Measurements from ENCODE around the gene HOXB6. TPM values are rescaled to one million over a fixed set of nuclear protein-coding genes. Genes with fewer than 3 reads are reported as not detected.

HOXB6 gene
- total RNA-seq, 4 donors from 2014 or later, result 0.66 to 5.1 (median 2.9) TPM

- no peak for DNase-seq (ENCODE audit: low spot score in 2 of 2)
- Histone ChIP-seq H3K4me1 (peaks cover 0 to 39% (median 12%) of the 10 kb centered on the region in 4 donors), H3K27ac (peak overlapping the region; percentile 20 to 80 (median 65)), H3K27me3 (peaks cover 4 to 96% of the 10 kb centered on the region in 2 donors), H3K9me3 (no peaks in the 10 kb centered on the region), H3K36me3 (no peaks in the 10 kb centered on the region), H3K4me3 (no peak overlapping the region)
- WGBS, 2 donors, result 50 to 51% methylated on average over 7 of the region's 7 CpGs
- TF ChIP-seq EP300 (IDR thresholded peaks at IDR 0.05), result no peak
- no peak for TF ChIP-seq POLR2A (IDR thresholded peaks at IDR 0.05)
- TF ChIP-seq CTCF (IDR thresholded peaks at IDR 0.05), result no peak
These were observed 48.0 kb downstream of the HOXB6 start for GRCh38 chr17:48556576-48557401.

- no peak overlapping the region for H3K4me3 ChIP-seq
These were observed 48.6 kb downstream of the HOXB6 start for GRCh38 chr17:48556229-48556575.

GRCh38 chr17:48555258-48556228 is 49.2 kb downstream of the HOXB6 start:
- whole genome bisulfite sequencing, 2 donors, result 17 to 20% methylated on average over 27 to 36 of the region's 36 CpGs
- no peak for DNase-seq (ENCODE audit: low spot score in 2 of 2)
- Histone ChIP-seq H3K36me3 (no peaks in the 10 kb centered on the region), H3K27ac (peak overlapping the region in 3 of 4 donors; percentile 60 to 80 (median 75)), H3K4me1 (peaks cover 0 to 41% (median 11%) of the 10 kb centered on the region in 4 donors), H3K27me3 (peaks cover 4 to 94% of the 10 kb centered on the region in 2 donors), H3K4me3 (peak overlapping the region; percentile 23 to 48 (median 34)), H3K9me3 (no peaks in the 10 kb centered on the region)
- TF ChIP-seq EP300 (IDR thresholded peaks at IDR 0.05), result peak in 1 of 2 donors; percentile 8
- no peak for TF ChIP-seq POLR2A (IDR thresholded peaks at IDR 0.05)
- TF ChIP-seq CTCF (IDR thresholded peaks at IDR 0.05), result peak in 1 of 5 experiments; percentile 74

More at GRCh38 chr17:48556229-48556575, 48.6 kb downstream of the HOXB6 start:
- 55 to 58% methylated on average over 5 of the region's 5 CpGs for WGBS, 2 donors
- Histone ChIP-seq H3K4me1 (peaks cover 0 to 38% (median 11%) of the 10 kb centered on the region in 4 donors), H3K36me3 (no peaks in the 10 kb centered on the region), H3K27me3 (peaks cover 4 to 96% of the 10 kb centered on the region in 2 donors), H3K9me3 (no peaks in the 10 kb centered on the region), H3K27ac (peak overlapping the region in 3 of 4 donors; percentile 55 to 80 (median 75))
- DNase-seq (ENCODE audit: low spot score in 2 of 2), result no peak
- TF ChIP-seq CTCF (IDR thresholded peaks at IDR 0.05) (no peak), EP300 (IDR thresholded peaks at IDR 0.05) (no peak), POLR2A (IDR thresholded peaks at IDR 0.05) (no peak)

GRCh38 chr17:48554412-48555257 is 50.2 kb downstream of the HOXB6 start:
- Histone ChIP-seq H3K36me3 (no peaks in the 10 kb centered on the region), H3K9me3 (no peaks in the 10 kb centered on the region), H3K27ac (peak overlapping the region; percentile 54 to 80 (median 68)), H3K4me1 (peaks cover 0 to 43% (median 8%) of the 10 kb centered on the region in 4 donors), H3K27me3 (peaks cover 4 to 94% of the 10 kb centered on the region in 2 donors), H3K4me3 (peak overlapping the region; percentile 4 to 48 (median 18))
- WGBS, 2 donors, result 25 to 28% methylated on average over 43 to 44 of the region's 44 CpGs
- TF ChIP-seq EP300 (IDR thresholded peaks at IDR 0.05) (no peak), POLR2A (IDR thresholded peaks at IDR 0.05) (no peak), CTCF (IDR thresholded peaks at IDR 0.05) (no peak)
- DNase-seq (ENCODE audit: low spot score in 2 of 2), result no peak
